GM06990 (cell line): ENCODE data around the gene TUNAR.

ENCODE experiments used
- DNase-seq: peaks from one replicate; pipeline ENCODE4 v3.0.0-alpha.2; 2011; ENCODE audit not compliant: insufficient read length; ENCODE audit errors: extremely low read depth
- H3K27me3 ChIP-seq: replicated peaks from 2 replicates; pipeline ENCODE4 v1.6.0; 2011; ENCODE audit warnings: low read length; ENCODE audit not compliant: control insufficient read depth, insufficient read depth
- H3K36me3 ChIP-seq: 2 replicates; pipeline ENCODE4 v1.5.1; 2011; ENCODE audit warnings: low read length; ENCODE audit not compliant: control insufficient read depth, insufficient read depth
- H3K4me3 ChIP-seq: replicated peaks from 2 replicates; pipeline ENCODE4 v1.5.1; 2011; ENCODE audit warnings: low read depth, mild to moderate bottlenecking, control low read depth, low read length
- TF ChIP-seq, protein P1 (sequence below): IDR thresholded peaks from 2 replicates; pipeline ENCODE4 v1.5.1; 2011; ENCODE audit warnings: low read length, control low read depth, mild to moderate bottlenecking, inconsistent platforms; ENCODE audit not compliant: insufficient read depth, poor library complexity, severe bottlenecking

The TUNAR gene

DNA sequence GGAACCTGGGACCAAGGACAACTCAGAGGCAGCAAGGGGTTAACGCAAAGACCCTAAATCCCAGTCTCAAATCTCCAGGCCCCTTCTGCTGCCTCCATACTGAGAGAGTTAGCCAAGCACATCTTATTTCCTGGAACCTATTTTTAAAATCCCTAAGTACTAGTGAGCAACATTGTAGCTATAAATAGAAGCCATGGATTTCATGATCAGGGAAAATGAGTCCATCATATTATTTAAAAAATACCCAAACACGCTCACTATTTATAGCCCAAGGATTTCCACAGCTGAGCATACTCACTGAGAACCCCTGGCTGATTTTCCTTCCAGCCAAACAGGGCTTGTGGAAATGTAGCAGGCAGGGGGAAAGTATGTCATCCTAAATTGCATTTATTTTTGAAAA lies 19.4 kb upstream of the TUNAR start:
- no peak overlapping the region for H3K4me3 ChIP-seq
- H3K27me3 ChIP-seq, result no peaks in the 10 kb centered on the region; the same call in 1 of the 2 replicates
- H3K36me3 ChIP-seq, result no peaks in the 10 kb centered on the region
- DNase-seq, result no peak
- TF ChIP-seq, protein P1, sequence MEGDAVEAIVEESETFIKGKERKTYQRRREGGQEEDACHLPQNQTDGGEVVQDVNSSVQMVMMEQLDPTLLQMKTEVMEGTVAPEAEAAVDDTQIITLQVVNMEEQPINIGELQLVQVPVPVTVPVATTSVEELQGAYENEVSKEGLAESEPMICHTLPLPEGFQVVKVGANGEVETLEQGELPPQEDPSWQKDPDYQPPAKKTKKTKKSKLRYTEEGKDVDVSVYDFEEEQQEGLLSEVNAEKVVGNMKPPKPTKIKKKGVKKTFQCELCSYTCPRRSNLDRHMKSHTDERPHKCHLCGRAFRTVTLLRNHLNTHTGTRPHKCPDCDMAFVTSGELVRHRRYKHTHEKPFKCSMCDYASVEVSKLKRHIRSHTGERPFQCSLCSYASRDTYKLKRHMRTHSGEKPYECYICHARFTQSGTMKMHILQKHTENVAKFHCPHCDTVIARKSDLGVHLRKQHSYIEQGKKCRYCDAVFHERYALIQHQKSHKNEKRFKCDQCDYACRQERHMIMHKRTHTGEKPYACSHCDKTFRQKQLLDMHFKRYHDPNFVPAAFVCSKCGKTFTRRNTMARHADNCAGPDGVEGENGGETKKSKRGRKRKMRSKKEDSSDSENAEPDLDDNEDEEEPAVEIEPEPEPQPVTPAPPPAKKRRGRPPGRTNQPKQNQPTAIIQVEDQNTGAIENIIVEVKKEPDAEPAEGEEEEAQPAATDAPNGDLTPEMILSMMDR, result no peak

GRCh38 chr14:95858893-95859292 lies 17.7 kb upstream of the TUNAR start:
- H3K27me3 ChIP-seq, result no peaks in the 10 kb centered on the region; the same call in 1 of the 2 replicates
- no peak overlapping the region for H3K4me3 ChIP-seq
- DNase-seq, result no peak
- TF ChIP-seq, protein P1, result no peak
- H3K36me3 ChIP-seq, result no peaks in the 10 kb centered on the region

DNA sequence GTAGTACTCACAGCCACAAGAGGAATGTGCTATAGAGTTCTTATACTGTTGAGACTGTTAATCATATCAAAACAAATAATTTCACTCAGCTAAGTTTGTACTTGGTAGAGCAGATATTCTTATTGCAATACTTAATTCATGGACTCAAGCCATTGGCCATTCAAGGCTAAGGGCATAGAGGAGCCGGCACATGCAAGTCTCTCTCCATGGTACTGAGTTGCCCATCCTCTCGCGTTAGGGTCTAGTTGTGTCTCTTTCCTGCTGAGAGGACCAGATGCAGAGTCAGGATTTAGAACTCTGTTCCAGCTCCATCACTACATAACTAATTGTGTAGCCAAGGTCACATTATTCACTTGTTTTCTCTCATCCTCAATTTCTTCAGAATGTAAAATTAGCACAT lies 14.4 kb upstream of the TUNAR start:
- H3K36me3 ChIP-seq, result no peaks in the 10 kb centered on the region
- DNase-seq, result no peak
- H3K27me3 ChIP-seq, result no peaks in the 10 kb centered on the region; the same call in none of the 2 replicates
- TF ChIP-seq, protein P1, result no peak
- no peak overlapping the region for H3K4me3 ChIP-seq

DNA sequence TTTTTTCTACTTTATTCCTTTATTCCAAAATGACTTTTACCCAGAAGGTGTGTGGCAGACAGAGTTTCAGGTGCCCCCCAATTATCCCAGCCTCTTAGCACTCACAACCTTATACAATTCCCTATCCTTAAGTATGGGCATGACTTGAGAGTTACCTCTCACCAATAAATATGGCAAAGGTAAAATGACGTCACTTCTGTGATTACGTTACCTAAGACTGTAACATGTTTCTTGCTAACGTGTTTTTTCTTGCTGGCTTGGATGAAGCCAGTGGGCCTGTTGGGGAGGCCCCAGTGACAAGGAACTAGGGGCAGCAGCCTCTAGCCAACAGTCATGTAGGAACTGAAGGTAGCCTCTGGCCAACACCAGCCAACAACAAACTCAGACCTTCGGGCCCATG lies 13.3 kb upstream of the TUNAR start:
- DNase-seq, result no peak
- TF ChIP-seq, protein P1, result no peak
- H3K4me3 ChIP-seq, result no peak overlapping the region
- H3K27me3 ChIP-seq, result no peaks in the 10 kb centered on the region; the same call in 1 of the 2 replicates
- no peaks in the 10 kb centered on the region for H3K36me3 ChIP-seq

GRCh38 chr14:95869776-95870175 lies 6.9 kb upstream of the TUNAR start:
- Histone ChIP-seq H3K4me3 (no peak overlapping the region), H3K27me3 (no peaks in the 10 kb centered on the region; the same call in 1 of the 2 replicates), H3K36me3 (no peaks in the 10 kb centered on the region)
- DNase-seq, result no peak
- TF ChIP-seq, protein P1, result no peak

- TF ChIP-seq, protein P1, result no peak
- Histone ChIP-seq H3K36me3 (no peaks in the 10 kb centered on the region), H3K27me3 (no peaks in the 10 kb centered on the region; the same call in 1 of the 2 replicates), H3K4me3 (no peak overlapping the region)
- DNase-seq, result no peak
Measured at GRCh38 chr14:95870772-95871171, 5.9 kb upstream of the TUNAR start.
